H1 (cell line): ENCODE measurements around the gene JMJD8. TPM values are rescaled to one million over a fixed set of nuclear protein-coding genes. Genes with fewer than 3 reads are reported as not detected.
A peak's percentile ranks its signal among the peaks of the same experiment; 100 is the strongest.

Experiments used
- CTCF ChIA-PET: fragments of 300-600 bp; sonication (Branson Sonifier 250); formaldehyde crosslinking; loops from one replicate; lab custom pipeline; 2021; ENCODE audit not compliant: partially characterized antibody; lab: Charles Lee
- POLR2A ChIA-PET: fragments of 300-600 bp; sonication (Branson Sonifier 250); formaldehyde crosslinking; loops from one replicate; lab custom pipeline; 2021; ENCODE audit warnings: inconsistent platforms; ENCODE audit not compliant: partially characterized antibody; lab: Charles Lee
- DNase-seq, 2 experiments: peaks; one replicate each; pipeline versions ENCODE4 v3.0.0 to v3.0.0-alpha.2; 2010 to 2022; ENCODE audit warnings: low spot score in 2 of 2, low read depth in 1 of 2, mixed read lengths in 1 of 2
- FAIRE-seq: peaks from 2 replicates; lab custom pipeline; 2011; peaks lifted over from hg19 to GRCh38; lab: Jason Lieb, UNC
- H2AFZ ChIP-seq: 2 replicates; pipeline ENCODE4 v1.8.1; 2012; ENCODE audit warnings: low read length, inconsistent platforms
- H2AK5ac ChIP-seq: 2 replicates; pipeline ENCODE4 v1.6.1; 2013; ENCODE audit warnings: low read depth, low read length
- H2BK120ac ChIP-seq: replicated peaks from 2 replicates; pipeline ENCODE3; 2013; ENCODE audit warnings: low read depth, low read length, inconsistent platforms
- H2BK12ac ChIP-seq: 2 replicates; pipeline ENCODE4 v1.6.1; 2013; ENCODE audit warnings: low read depth, low read length
- H2BK15ac ChIP-seq: 2 replicates; pipeline ENCODE4 v1.6.1; 2013; ENCODE audit warnings: low read length
- H2BK20ac ChIP-seq: 2 replicates; pipeline ENCODE4 v1.6.1; 2013; ENCODE audit warnings: low read length
- H2BK5ac ChIP-seq: 2 replicates; pipeline ENCODE4 v1.6.1; 2013; ENCODE audit warnings: low read depth, low read length
- H3K14ac ChIP-seq: 2 replicates; pipeline ENCODE4 v1.6.1; 2013; ENCODE audit warnings: inconsistent platforms; ENCODE audit not compliant: insufficient read length
- H3K18ac ChIP-seq: 2 replicates; pipeline ENCODE4 v1.6.1; 2013; ENCODE audit warnings: low read length; ENCODE audit errors: extremely low read depth
- H3K23ac ChIP-seq: 2 replicates; pipeline ENCODE4 v1.6.1; 2013; ENCODE audit warnings: inconsistent platforms; ENCODE audit not compliant: insufficient read length
- H3K23me2 ChIP-seq: 2 replicates; pipeline ENCODE4 v1.6.1; 2013; ENCODE audit warnings: low read depth, low read length
- H3K27ac ChIP-seq: 2 replicates; pipeline ENCODE4 v1.6.1; 2011; ENCODE audit warnings: low read depth, low read length, inconsistent platforms
- H3K27me3 ChIP-seq, 4 experiments: replicated peaks in 1 of 4; 1 replicate in 1 of 4; 2 replicates in 3 of 4; pipeline versions ENCODE4 v1.6.1 to v1.8.1; 2011 to 2013; ENCODE audit warnings: low read length in 3 of 4, mild to moderate bottlenecking in 3 of 4, inconsistent platforms in 2 of 4, mixed read lengths in 2 of 4, moderate library complexity in 1 of 4; ENCODE audit not compliant: control insufficient read depth in 3 of 4, insufficient read depth in 3 of 4; ENCODE audit errors: extremely low read depth in 1 of 4
- H3K36me3 ChIP-seq, 4 experiments: 2 replicates each; pipeline versions ENCODE4 v1.6.1 to v1.8.1; 2011 to 2013; ENCODE audit warnings: mild to moderate bottlenecking in 4 of 4, low read length in 3 of 4, moderate library complexity in 2 of 4, control low read depth in 1 of 4, inconsistent platforms in 1 of 4; ENCODE audit not compliant: insufficient read depth in 4 of 4, control insufficient read depth in 2 of 4
- H3K4ac ChIP-seq: replicated peaks from 2 replicates; pipeline ENCODE3; 2013; ENCODE audit warnings: low read length, low read depth, mixed read lengths, inconsistent platforms; ENCODE audit not compliant: insufficient read length
- H3K4me1 ChIP-seq, 4 experiments: replicated peaks in 1 of 4; 1 replicate in 1 of 4; 2 replicates in 3 of 4; pipeline versions ENCODE4 v1.6.1 to v1.8.1; 2011 to 2013; ENCODE audit warnings: low read length in 3 of 4, inconsistent platforms in 2 of 4, mixed read lengths in 1 of 4; ENCODE audit not compliant: insufficient read depth in 4 of 4, control insufficient read depth in 3 of 4
- H3K4me2 ChIP-seq, 2 experiments: 2 replicates each; pipeline versions ENCODE4 v1.6.1 to v1.8.1; 2011 to 2013; ENCODE audit warnings: low read depth in 2 of 2, low read length in 2 of 2, control low read depth in 1 of 2, inconsistent platforms in 1 of 2, mild to moderate bottlenecking in 1 of 2; ENCODE audit not compliant: insufficient read depth in 1 of 2
- H3K4me3 ChIP-seq, 4 experiments: fragments of 200-600, 300-600 bp in 1 of 4; sonication (generic), shearing (Covaris generic), sonication (Bioruptor Twin) in 1 of 4; 2 replicates each; pipeline versions ENCODE4 v1.5.1 to v1.8.1; 2011 to 2016; ENCODE audit warnings: low read length in 4 of 4, low read depth in 3 of 4, control low read depth in 2 of 4, inconsistent platforms in 2 of 4, mild to moderate bottlenecking in 2 of 4, mixed read lengths in 1 of 4, moderate library complexity in 1 of 4; ENCODE audit not compliant: insufficient read depth in 2 of 4; ENCODE audit errors: extremely low read depth in 1 of 4
- H3K56ac ChIP-seq: replicated peaks from 2 replicates; pipeline ENCODE3; 2013; ENCODE audit warnings: low read depth, mild to moderate bottlenecking, mixed read lengths, low read length, inconsistent platforms; ENCODE audit not compliant: insufficient read length
- H3K79me1 ChIP-seq: 2 replicates; pipeline ENCODE4 v1.6.1; 2013; ENCODE audit warnings: low read depth, low read length, control low read depth
- H3K79me2 ChIP-seq, 2 experiments: 2 replicates each; pipeline versions ENCODE4 v1.6.1 to v1.8.1; 2012 to 2013; ENCODE audit warnings: low read length in 2 of 2, mild to moderate bottlenecking in 2 of 2, inconsistent platforms in 1 of 2; ENCODE audit not compliant: insufficient read depth in 2 of 2, control insufficient read depth in 1 of 2
- H3K9ac ChIP-seq, 4 experiments: replicated peaks in 1 of 4; 1 replicate in 1 of 4; 2 replicates in 3 of 4; pipeline versions ENCODE4 v1.6.1 to v1.8.1; 2011 to 2013; ENCODE audit warnings: low read depth in 3 of 4, low read length in 3 of 4, control low read depth in 2 of 4, mild to moderate bottlenecking in 2 of 4, moderate library complexity in 2 of 4, inconsistent platforms in 1 of 4; ENCODE audit errors: extremely low read depth in 1 of 4
- H3K9me3 ChIP-seq, 2 experiments: 2 replicates each; pipeline versions ENCODE4 v1.6.1 to v1.8.1; 2012 to 2013; ENCODE audit warnings: mild to moderate bottlenecking in 2 of 2, moderate library complexity in 2 of 2, control low read depth in 1 of 2, inconsistent platforms in 1 of 2, low read depth in 1 of 2, low read length in 1 of 2, mixed read lengths in 1 of 2; ENCODE audit not compliant: insufficient read depth in 2 of 2
- H4K20me1 ChIP-seq, 2 experiments: replicated peaks in 1 of 2; 2 replicates each; pipeline versions ENCODE3 to v1.8.1; 2011 to 2013; ENCODE audit warnings: inconsistent platforms in 2 of 2, low read length in 2 of 2, mild to moderate bottlenecking in 1 of 2; ENCODE audit not compliant: insufficient read depth in 2 of 2, control insufficient read depth in 1 of 2
- H4K5ac ChIP-seq: 2 replicates; pipeline ENCODE4 v1.6.1; 2013; ENCODE audit warnings: low read length, low read depth, mixed read lengths, inconsistent platforms; ENCODE audit not compliant: insufficient read length
- H4K8ac ChIP-seq: 2 replicates; pipeline ENCODE4 v1.8.0; 2013; ENCODE audit warnings: mild to moderate bottlenecking, moderate library complexity, low read length, inconsistent platforms; ENCODE audit not compliant: insufficient read depth; ENCODE audit errors: extremely low read depth
- H4K91ac ChIP-seq: replicated peaks from 2 replicates; pipeline ENCODE3; 2013; ENCODE audit warnings: low read length, mixed read lengths, inconsistent platforms; ENCODE audit not compliant: insufficient read length
- BACH1 ChIP-seq: IDR thresholded peaks from 2 replicates; pipeline ENCODE4 v1.6.1; 2012; ENCODE audit warnings: low read length, improper control_type of control experiment
- HDAC2 ChIP-seq, 2 experiments: fragments of 300-600 bp in 1 of 2; sonication (generic) in 1 of 2; IDR thresholded peaks; 2 replicates each; pipeline ENCODE4 v1.6.1; 2011 to 2012; ENCODE audit warnings: low read depth in 2 of 2, low read length in 2 of 2, mild to moderate bottlenecking in 2 of 2, moderate library complexity in 2 of 2, borderline replicate concordance in 1 of 2, inconsistent platforms in 1 of 2
- JUN ChIP-seq: IDR thresholded peaks from 2 replicates; pipeline ENCODE4 v1.6.1; 2011; ENCODE audit warnings: low read depth, mild to moderate bottlenecking, improper control_type of control experiment, low read length
- KDM1A ChIP-seq: fragments of 200-600, 300-600 bp; sonication (generic); IDR thresholded peaks from 2 replicates; pipeline ENCODE4 v1.7.1; 2016; ENCODE audit warnings: mild to moderate bottlenecking, low read length, borderline replicate concordance
- KDM4A ChIP-seq: IDR thresholded peaks from one replicate; pipeline ENCODE4 v1.7.1; 2012; ENCODE audit warnings: low read depth, mild to moderate bottlenecking, moderate library complexity, low read length, inconsistent platforms; ENCODE audit not compliant: severe bottlenecking
- RFX5 ChIP-seq: IDR thresholded peaks from 2 replicates; pipeline ENCODE4 v1.6.1; 2011; ENCODE audit warnings: low read depth, low read length, improper control_type of control experiment, borderline replicate concordance
- RXRA ChIP-seq: IDR thresholded peaks from 2 replicates; pipeline ENCODE4 v1.6.1; 2011; ENCODE audit warnings: low read depth, mild to moderate bottlenecking, low read length, moderate library complexity; ENCODE audit not compliant: insufficient read depth
- SAP30 ChIP-seq: fragments of 300-600 bp; sonication (generic); IDR thresholded peaks from 2 replicates; pipeline ENCODE4 v1.7.1; 2012; ENCODE audit warnings: low read length, moderate library complexity, mild to moderate bottlenecking, inconsistent platforms; ENCODE audit not compliant: insufficient read depth, insufficient replicate concordance
- SP2 ChIP-seq: IDR thresholded peaks from 2 replicates; pipeline ENCODE4 v1.6.1; 2012; ENCODE audit warnings: mild to moderate bottlenecking, low read length, inconsistent platforms
- WGBS, 2 experiments: shearing (Covaris generic) in 1 of 2; methylation state at CpG; one replicate each; pipeline versions ENCODE4 v1.1.6 to v1.1.7; 2013 to 2015; ENCODE audit warnings: low lambda C conversion rate in 2 of 2, mixed read lengths in 2 of 2, inconsistent platforms in 1 of 2, low coverage in 1 of 2, missing lambda C conversion rate in 1 of 2; ENCODE audit not compliant: insufficient replicate concordance in 2 of 2, insufficient coverage in 1 of 2, insufficient read length in 1 of 2; ENCODE audit errors: extremely low coverage in 1 of 2, missing lambda C conversion rate in 1 of 2; 5-methylcytosine and 5-hydroxymethylcytosine counted together
- polyA plus RNA-seq, 7 experiments: library from polyadenylated mRNA; depleted of rRNA in 3 of 7; stranded (reverse) in 5 of 7; unstranded in 2 of 7; fragments of >200 nt in 5 of 7; fragments of 200-250 nt in 2 of 7; gene quantifications; 1 replicate in 5 of 7; 2 replicates in 1 of 7; 4 replicates in 1 of 7; pipeline versions ENCODE4 v1.2.1 to v1.2.3, GENCODE V29; 2011 to 2013; ENCODE audit warnings: missing spikeins in 2 of 7, mixed read lengths in 2 of 7
- total RNA-seq: library from RNA; stranded (reverse); fragmentation: NEBNext Ultra II Directional; extraction: Animal tissue kit (Norgen Biotek cat#: 25700); gene quantifications from 2 replicates; pipeline ENCODE4 v1.2.1, GENCODE V29; 2021

The JMJD8 gene
- total and polyA plus RNA-seq, 2 of the 8 experiments (the other 6 are each of a cell fraction or from before 2014, with no cell fraction given), result 46.4 to 87.4 TPM

GRCh38 chr16:638836-639235, 45.3 kb downstream of the JMJD8 start:
- no peaks in the 10 kb centered on the region; the same call in 1 of the 2 replicates for H3K79me1 ChIP-seq
- H2BK5ac ChIP-seq, result peak overlapping the region; percentile 30; the same call in 1 of the 2 replicates
- H3K18ac ChIP-seq, result peak overlapping the region; percentile 78
- no peak overlapping the region for H3K56ac ChIP-seq
- H3K27me3 ChIP-seq, result peaks cover 0 to 5% (median 1%) of the 10 kb centered on the region in 4 experiments; a peak in 2 of 7 replicates
- H3K9me3 ChIP-seq, result no peaks in the 10 kb centered on the region
- peaks cover 0 to 8% of the 10 kb centered on the region in 2 experiments; a peak in 1 of 4 replicates for H3K79me2 ChIP-seq
- TF ChIP-seq HDAC2 (IDR thresholded peaks at IDR 0.05; ENCODE audit: borderline replicate concordance in 1 of 2, low read depth in 2 of 2, low read length in 2 of 2) (no peak), SP2 (no peak), KDM1A (no peak), JUN (no peak), SAP30 (no peak), KDM4A (no peak), BACH1 (no peak), RFX5 (no peak), RXRA (no peak)
- no peak overlapping the region for H3K14ac ChIP-seq
- H3K9ac ChIP-seq, result no peak overlapping the region
- H3K36me3 ChIP-seq, result peaks cover 0 to 6% (median 2%) of the 10 kb centered on the region in 4 experiments; a peak in 2 of 8 replicates
- H3K4me1 ChIP-seq, result peaks cover 0 to 36% (median 24%) of the 10 kb centered on the region in 4 experiments; a peak in 6 of 7 replicates
- H4K20me1 ChIP-seq, result peaks cover 3 to 5% of the 10 kb centered on the region in 2 experiments
- H3K27ac ChIP-seq, result no peak overlapping the region
- no peak overlapping the region for H2AK5ac ChIP-seq
- FAIRE-seq, result no peak
- H2AFZ ChIP-seq, result no peak overlapping the region
- no peak overlapping the region for H3K4me3 ChIP-seq
- H3K23ac ChIP-seq, result no peak overlapping the region
- no peak for DNase-seq
- WGBS, 2 experiments, result 93% methylated on average over 9 of the region's 9 CpGs; no CpG with 5 or more reads in 1 of the 2 experiments
- peak overlapping the region; percentile 22 for H4K91ac ChIP-seq
- H4K8ac ChIP-seq, result no peak overlapping the region; the same call in 1 of the 2 replicates
- H3K4me2 ChIP-seq, result peak overlapping the region in 1 of 2 experiments; percentile 62; a peak in 1 of 4 replicates
- no peak overlapping the region for H2BK120ac ChIP-seq
- peaks cover 13% of the 10 kb centered on the region; the same call in 1 of the 2 replicates for H3K23me2 ChIP-seq
- H2BK15ac ChIP-seq, result 0 out of 2 replicates have a peak overlapping the region, but pooled peaks have one; percentile 46
- no peak overlapping the region for H3K4ac ChIP-seq
- ChIA-PET POLR2A (interaction anchor here (0.7 to 2.6 kb wide), 9 partner anchors 8 to 239 kb away, joined by 3 to 10 read pairs (median 4); partner anchors contain the start of genes RHBDL1, WDR90 and WFIKKN1), CTCF (interaction anchor here (0.7 to 1.8 kb wide), 5 partner anchors 9 to 118 kb away, joined by 3 to 24 read pairs (median 4); partner anchors contain the start of gene WDR90)
- no peak overlapping the region for H2BK20ac ChIP-seq
- H2BK12ac ChIP-seq, result no peak overlapping the region; the same call in 1 of the 2 replicates
- H4K5ac ChIP-seq, result peak overlapping the region; percentile 29
